AG04450 (cell line): Measurements from ENCODE around the gene TMEM198. TPM values are rescaled to one million over a fixed set of nuclear protein-coding genes. Genes with fewer than 3 reads are reported as not detected.

Experiments
- CTCF ChIA-PET: fragments of 300-600, 350-600 bp; formaldehyde crosslinking; extraction: SDS; loops from one replicate; lab custom pipeline; 2022; ENCODE audit warnings: antibody characterized with exemption, inconsistent platforms; lab: Charles Lee
- POLR2A ChIA-PET: fragments of 350-600 bp; formaldehyde crosslinking; extraction: SDS; loops from one replicate; lab custom pipeline; 2021; ENCODE audit warnings: antibody characterized with exemption, inconsistent platforms; lab: Yijun Ruan, JAX
- DNase-seq: peaks from one replicate; pipeline ENCODE4 v3.0.0-alpha.2; 2011; ENCODE audit warnings: low read depth, low spot score
- H3K27ac ChIP-seq: one replicate; pipeline ENCODE4 v1.5.1; 2012; ENCODE audit warnings: low read depth, low read length, control low read depth
- H3K27me3 ChIP-seq: one replicate; pipeline ENCODE4 v1.6.0; 2012; ENCODE audit warnings: low read length; ENCODE audit not compliant: control insufficient read depth, insufficient read depth
- H3K4me3 ChIP-seq: 2 replicates; pipeline ENCODE4 v1.5.1; 2011; ENCODE audit warnings: mild to moderate bottlenecking, low read depth, low read length, control low read depth
- H3K9me3 ChIP-seq: 2 replicates; pipeline ENCODE4 v1.5.1; 2012; ENCODE audit warnings: low read length; ENCODE audit not compliant: control insufficient read depth, insufficient read depth
- CTCF ChIP-seq: IDR thresholded peaks from 2 replicates; pipeline ENCODE4 v1.5.1; 2011; ENCODE audit warnings: low read depth, low read length, control low read depth, inconsistent platforms
- polyA plus RNA-seq: library from polyadenylated mRNA; depleted of rRNA; stranded (reverse); fragments of >200 nt; gene quantifications from 2 replicates; pipeline ENCODE4 v1.2.3, GENCODE V29; 2011

Gene TMEM198
- polyA plus RNA-seq, 1 experiment: 0.83 TPM

GRCh38 chr2:219524817-219525216 lies 19.0 kb upstream of the TMEM198 start:
- no peak for DNase-seq
- H3K27me3 ChIP-seq: peaks cover 30% of the 10 kb centered on the region
- ChIA-PET CTCF (interaction anchor here (1.6 to 9.9 kb wide), 5 partner anchors 16 to 122 kb away, joined by 4 to 270 read pairs (median 97); a partner anchor contains a TSS), POLR2A (no interaction called here)
- H3K9me3 ChIP-seq: no peaks in the 10 kb centered on the region
- no peak overlapping the region for H3K27ac ChIP-seq
- TF ChIP-seq CTCF: no peak
- no peak overlapping the region for H3K4me3 ChIP-seq

DNA sequence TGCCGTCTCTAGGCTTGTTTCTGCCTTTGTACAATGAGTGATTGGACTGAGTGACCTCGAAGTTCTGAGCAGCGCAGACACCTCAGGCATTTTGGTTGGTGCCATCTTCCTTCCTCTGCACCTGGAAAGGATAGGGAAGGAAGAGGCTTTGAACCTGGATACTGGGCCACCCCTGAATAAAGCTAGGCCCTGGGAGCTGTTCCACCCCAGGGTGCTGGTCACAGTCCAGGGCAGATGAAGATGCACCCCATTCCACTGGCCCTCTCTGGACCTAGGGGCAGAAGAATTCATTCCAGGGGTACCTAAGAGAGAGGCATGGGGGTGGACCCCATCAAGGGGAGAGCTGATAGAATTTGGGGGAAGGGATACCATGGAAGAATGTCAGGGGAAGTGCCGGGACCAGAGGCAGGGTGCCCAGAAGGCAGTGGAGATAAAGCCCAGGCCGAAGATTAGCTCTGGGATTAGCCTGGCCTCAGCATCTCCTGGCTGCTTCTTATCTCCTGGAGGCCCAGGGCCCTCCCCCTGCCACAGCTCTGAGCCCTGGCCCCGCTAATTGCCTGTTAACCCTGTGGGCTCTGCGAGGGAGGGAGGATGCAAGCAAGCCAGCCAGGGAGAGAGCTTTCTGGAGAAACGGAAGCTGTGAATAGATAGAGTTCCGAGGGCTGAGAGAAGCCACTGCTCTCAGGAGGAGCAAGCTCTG lies 18.1 kb upstream of the TMEM198 start:
- peaks cover 34% of the 10 kb centered on the region for H3K27me3 ChIP-seq
- no peak for TF ChIP-seq CTCF
- no peaks in the 10 kb centered on the region for H3K9me3 ChIP-seq
- H3K4me3 ChIP-seq: no peak overlapping the region
- no peak for DNase-seq
- ChIA-PET POLR2A (interaction anchor here (0.5 kb wide), 1 partner anchor 110 kb away, joined by 3 read pairs; no protein-coding TSS in a partner anchor), CTCF (interaction anchor here (1.6 to 9.9 kb wide), 5 partner anchors 15 to 123 kb away, joined by 4 to 270 read pairs (median 97); a partner anchor contains a TSS)
- no peak overlapping the region for H3K27ac ChIP-seq

- peaks cover 34% of the 10 kb centered on the region for H3K27me3 ChIP-seq
- no peak for TF ChIP-seq CTCF
- CTCF ChIA-PET: interaction anchor here (0.5 to 9.9 kb wide), 6 partner anchors 18 to 123 kb away, joined by 3 to 270 read pairs (median 66); a partner anchor contains a TSS
- H3K9me3 ChIP-seq: no peaks in the 10 kb centered on the region
- no peak overlapping the region for H3K4me3 ChIP-seq
- POLR2A ChIA-PET: no interaction called here
- DNase-seq: no peak
- H3K27ac ChIP-seq: no peak overlapping the region
These were observed 17.3 kb upstream of the TMEM198 start for GRCh38 chr2:219526320-219527075.

DNA sequence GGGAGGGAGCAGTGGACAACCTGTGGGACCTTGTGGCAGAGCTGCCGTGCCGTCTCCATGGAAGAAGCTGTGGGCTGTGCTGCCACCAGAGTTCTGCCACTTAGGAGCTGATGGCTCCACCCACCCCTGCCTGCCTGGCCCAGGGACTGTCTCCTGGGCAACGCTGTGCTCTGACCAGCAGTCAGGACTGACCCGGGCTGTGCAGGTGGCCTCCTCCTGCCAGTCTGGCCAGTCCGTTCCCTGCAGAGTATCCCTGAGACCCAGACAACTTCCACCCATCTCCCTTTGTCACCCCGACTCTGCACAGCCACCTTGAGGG lies 16.8 kb upstream of the TMEM198 start:
- Histone ChIP-seq H3K27me3 (peaks cover 37% of the 10 kb centered on the region), H3K4me3 (no peak overlapping the region), H3K27ac (no peak overlapping the region), H3K9me3 (no peaks in the 10 kb centered on the region)
- POLR2A ChIA-PET: no interaction called here
- DNase-seq: no peak
- CTCF ChIA-PET: interaction anchor here (0.5 to 9.9 kb wide), 11 partner anchors 14 to 228 kb away, joined by 3 to 270 read pairs (median 12); partner anchors contain the start of gene DNPEP
- no peak for TF ChIP-seq CTCF
